ENCODE measurements around the gene DPF3.

The DPF3 gene

DNA sequence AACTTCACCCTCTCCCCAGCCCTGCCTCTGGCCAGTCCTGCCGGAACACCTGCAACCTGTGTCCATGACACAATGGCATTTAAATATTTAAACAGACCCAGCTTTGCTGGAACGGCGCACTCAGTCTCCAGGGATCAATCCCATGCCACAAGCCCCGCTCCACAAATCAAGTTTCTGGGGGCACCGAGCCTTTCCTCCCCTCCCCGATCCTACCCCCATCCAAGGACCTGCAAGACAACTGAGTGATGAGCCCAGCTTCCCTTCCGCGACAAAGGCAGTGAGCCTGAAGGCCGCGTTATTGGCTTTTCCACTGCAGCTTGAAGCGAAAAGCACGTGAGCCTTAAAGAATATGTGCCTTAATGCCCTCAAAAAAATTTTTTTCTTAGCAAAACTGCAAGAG lies 185.7 kb downstream of the DPF3 start:
- no peak for DNase-seq (ENCODE audit: low read depth)
- no peak overlapping the region for H3K4me3 ChIP-seq (ENCODE audit: low read length)
- TF ChIP-seq CTCF (IDR thresholded peaks at IDR 0.05; ENCODE audit: insufficient read depth, low read depth, low read length, missing control alignments), result no peak

DNA sequence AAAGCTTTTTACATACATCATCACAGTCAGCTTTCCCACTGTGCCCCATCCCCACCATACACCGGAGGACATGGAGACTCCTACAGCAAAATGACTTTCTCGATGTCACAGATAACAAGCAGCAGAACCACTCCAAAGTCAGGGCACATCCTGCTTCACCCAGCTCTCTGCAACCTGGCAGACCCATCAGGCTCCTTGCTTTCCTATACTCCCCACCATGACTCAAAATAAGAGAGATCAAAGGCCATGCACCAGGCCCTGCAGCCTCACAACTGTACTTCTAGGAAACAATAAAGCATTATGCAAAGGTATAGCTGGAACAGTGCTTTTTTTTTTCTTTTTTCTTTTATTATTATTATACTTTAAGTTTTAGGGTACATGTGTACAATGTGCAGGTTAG lies 187.4 kb downstream of the DPF3 start:
- no peak for TF ChIP-seq CTCF (IDR thresholded peaks at IDR 0.05; ENCODE audit: insufficient read depth, low read depth, low read length, missing control alignments)
- H3K4me3 ChIP-seq (ENCODE audit: low read length), result no peak overlapping the region
- no peak for DNase-seq (ENCODE audit: low read depth)

- DNase-seq (ENCODE audit: low read depth), result no peak
- no peak overlapping the region for H3K4me3 ChIP-seq (ENCODE audit: low read length)
- no peak for TF ChIP-seq CTCF (IDR thresholded peaks at IDR 0.05; ENCODE audit: insufficient read depth, low read depth, low read length, missing control alignments)
Observed at GRCh38 chr14:72704502-72704901, 189.4 kb downstream of the DPF3 start.

DNA sequence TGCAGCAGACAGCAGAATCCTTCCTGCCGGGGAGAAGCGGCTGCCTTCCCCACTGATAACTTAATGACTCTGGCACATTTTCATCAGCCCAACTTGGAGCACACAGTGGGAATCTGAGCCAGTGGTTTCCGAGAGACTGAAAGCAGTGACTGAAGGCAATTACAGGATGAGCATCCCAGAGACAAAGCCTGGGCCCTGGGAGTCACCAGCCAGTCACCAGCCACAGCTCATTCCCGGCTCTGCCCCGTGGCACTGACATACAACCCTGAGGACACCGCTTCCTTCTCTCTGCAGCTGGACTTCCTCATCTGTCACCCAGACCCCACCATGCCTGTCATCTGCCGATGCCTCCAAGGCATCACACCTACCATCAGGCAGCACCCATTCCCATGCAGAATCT lies 192.3 kb downstream of the DPF3 start:
- no peak for DNase-seq (ENCODE audit: low read depth)
- H3K4me3 ChIP-seq (ENCODE audit: low read length), result no peak overlapping the region
- TF ChIP-seq CTCF (IDR thresholded peaks at IDR 0.05; ENCODE audit: insufficient read depth, low read depth, low read length, missing control alignments), result no peak

GRCh38 chr14:72701237-72701565 lies 192.7 kb downstream of the DPF3 start:
- TF ChIP-seq CTCF (IDR thresholded peaks at IDR 0.05; ENCODE audit: insufficient read depth, low read depth, low read length, missing control alignments), result no peak
- H3K4me3 ChIP-seq (ENCODE audit: low read length), result no peak overlapping the region
- no peak for DNase-seq (ENCODE audit: low read depth)

GRCh38 chr14:72700338-72701236 lies 193.3 kb downstream of the DPF3 start:
- no peak overlapping the region for H3K4me3 ChIP-seq (ENCODE audit: low read length)
- no peak for TF ChIP-seq CTCF (IDR thresholded peaks at IDR 0.05; ENCODE audit: insufficient read depth, low read depth, low read length, missing control alignments)
- DNase-seq (ENCODE audit: low read depth), result no peak

- DNase-seq (ENCODE audit: low read depth), result peak; percentile 57
- TF ChIP-seq CTCF (IDR thresholded peaks at IDR 0.05; ENCODE audit: insufficient read depth, low read depth, low read length, missing control alignments), result no peak
- H3K4me3 ChIP-seq (ENCODE audit: low read length), result no peak overlapping the region
Observed at GRCh38 chr14:72699852-72700257, 194.0 kb downstream of the DPF3 start.
